PC-9 (cell line): ENCODE results near the gene GLB1L3. TPM values are rescaled to one million over a fixed set of nuclear protein-coding genes. Genes with fewer than 3 reads are reported as not detected.

Experiments
- BruUV-seq: library from RNA; stranded (reverse); fragments of 400-500 nt; replicated peaks from 2 replicates; lab custom pipeline; 2021; lab: Mats Ljungman, UMichigan
- CTCF ChIA-PET: fragments of 300-600 bp; sonication (Branson Sonifier 250); formaldehyde crosslinking; loops from one replicate; lab custom pipeline; 2022; ENCODE audit warnings: antibody characterized with exemption; lab: Charles Lee
- POLR2A ChIA-PET: fragments of 300-600 bp; sonication (Branson Sonifier 250); formaldehyde crosslinking; loops from one replicate; lab custom pipeline; 2022; ENCODE audit warnings: antibody characterized with exemption; ENCODE audit not compliant: unreplicated experiment; lab: Charles Lee
- DNase-seq, 2 experiments: peaks; one replicate each; pipeline versions ENCODE4 v3.0.0 to v3.0.0-alpha.2; 2015 to 2022; ENCODE audit warnings: mixed read lengths in 1 of 2
- H2AFZ ChIP-seq: fragments of 200-600 bp; sonication (generic); 2 replicates; pipeline ENCODE4 v1.8.1; 2017; ENCODE audit warnings: antibody characterized with exemption
- H3F3A ChIP-seq: fragments of 200-600 bp; sonication (generic); 2 replicates; pipeline ENCODE4 v1.8.1; 2017; ENCODE audit warnings: antibody characterized with exemption, mild to moderate bottlenecking, low read depth; ENCODE audit not compliant: insufficient read depth
- H3K27ac ChIP-seq: fragments of 200-600 bp; sonication (generic); 2 replicates; pipeline ENCODE4 v1.6.1; 2016; ENCODE audit warnings: mixed run types
- H3K27me3 ChIP-seq: fragments of 200-600 bp; sonication (generic); 2 replicates; pipeline ENCODE4 v1.6.1; 2016; ENCODE audit warnings: low read depth, mixed run types; ENCODE audit not compliant: insufficient read depth
- H3K36me3 ChIP-seq: fragments of 200-600 bp; sonication (generic); 2 replicates; pipeline ENCODE4 v1.6.1; 2016; ENCODE audit warnings: low read depth, mixed run types
- H3K4me1 ChIP-seq: fragments of 200-600 bp; sonication (generic); replicated peaks from 2 replicates; pipeline ENCODE4 v1.6.1; 2016; ENCODE audit warnings: mixed run types; ENCODE audit not compliant: insufficient read depth
- H3K4me2 ChIP-seq: fragments of 200-600 bp; sonication (generic); 2 replicates; pipeline ENCODE4 v1.6.1; 2017; ENCODE audit warnings: mixed run types
- H3K4me3 ChIP-seq: fragments of 200-600 bp; sonication (generic); 2 replicates; pipeline ENCODE4 v1.6.1; 2016; ENCODE audit warnings: mixed run types
- H3K79me2 ChIP-seq: fragments of 200-600 bp; sonication (generic); 2 replicates; pipeline ENCODE4 v1.6.1; 2017; ENCODE audit warnings: low read depth, mixed run types
- H3K9me2 ChIP-seq: fragments of 200-600 bp; sonication (generic); 2 replicates; pipeline ENCODE4 v1.8.1; 2017; ENCODE audit warnings: mild to moderate bottlenecking; ENCODE audit not compliant: insufficient read depth
- H3K9me3 ChIP-seq: fragments of 200-600 bp; sonication (generic); 2 replicates; pipeline ENCODE4 v1.8.1; 2016; ENCODE audit warnings: low read depth; ENCODE audit not compliant: insufficient read depth
- H4K20me1 ChIP-seq: fragments of 200-600 bp; sonication (generic); 2 replicates; pipeline ENCODE4 v1.8.1; 2017; ENCODE audit not compliant: insufficient read depth
- CTCF ChIP-seq: fragments of 200-600 bp; sonication (generic); conservative IDR thresholded peaks from 2 replicates; pipeline ENCODE4 v1.6.1; 2017; ENCODE audit warnings: mixed run types, antibody characterized with exemption, mild to moderate bottlenecking, moderate library complexity
- EZH2 ChIP-seq: fragments of 200-600 bp; sonication (generic); IDR thresholded peaks from 2 replicates; pipeline ENCODE4 v1.8.0; 2017; ENCODE audit warnings: antibody characterized with exemption, low read depth
- intact Hi-C: fragments of 100-400 bp; cut with micrococcal nuclease; formaldehyde crosslinking; loops from one replicate; pipeline ENCODE4 v1.10.0; 2022; ENCODE audit not compliant: unreplicated experiment
- total RNA-seq: library from RNA; stranded (reverse); gene quantifications from 2 replicates; pipeline ENCODE4 v1.2.3, GENCODE V29; 2021

Gene GLB1L3
- total RNA-seq, 1 experiment from 2014 or later, result not detected

- Histone ChIP-seq H3K27ac (no peak overlapping the region), H3K4me3 (no peak overlapping the region), H3K36me3 (no peaks in the 10 kb centered on the region), H3K9me3 (no peaks in the 10 kb centered on the region), H2AFZ (no peak overlapping the region), H3F3A (peaks cover 26% of the 10 kb centered on the region), H3K27me3 (no peaks in the 10 kb centered on the region), H3K9me2 (no peaks in the 10 kb centered on the region), H3K79me2 (peaks cover 9% of the 10 kb centered on the region; the same call in 1 of the 2 replicates), H3K4me2 (no peak overlapping the region), H4K20me1 (no peaks in the 10 kb centered on the region), H3K4me1 (peaks cover 35% of the 10 kb centered on the region)
- no TSS peak for BruUV-seq
- TF ChIP-seq CTCF, result no peak
- TF ChIP-seq EZH2, result no peak
- no peak for DNase-seq
- CTCF ChIA-PET, result no interaction called here
- intact Hi-C loops, result no loop called here
- POLR2A ChIA-PET, result no interaction called here
Observed at GRCh38 chr11:134338654-134339053, 62.5 kb downstream of the GLB1L3 start.

- H3K4me2 ChIP-seq, result peak overlapping the region; percentile 59
- no peak overlapping the region for H2AFZ ChIP-seq
- no peaks in the 10 kb centered on the region for H4K20me1 ChIP-seq
- no peak overlapping the region for H3K4me3 ChIP-seq
- peaks cover 23% of the 10 kb centered on the region for H3F3A ChIP-seq
- peak; percentile 13 to 89 for DNase-seq
- no TSS peak for BruUV-seq
- H3K4me1 ChIP-seq, result peaks cover 25% of the 10 kb centered on the region
- POLR2A ChIA-PET, result interaction anchor here (0.5 kb wide), 1 partner anchor 192 kb away, joined by 4 read pairs; no protein-coding TSS in a partner anchor
- no peaks in the 10 kb centered on the region for H3K9me3 ChIP-seq
- H3K27ac ChIP-seq, result 0 out of 2 replicates have a peak overlapping the region, but pooled peaks have one; percentile 31
- CTCF ChIA-PET, result no interaction called here
- H3K36me3 ChIP-seq, result no peaks in the 10 kb centered on the region
- H3K79me2 ChIP-seq, result peaks cover 6% of the 10 kb centered on the region; the same call in 1 of the 2 replicates
- intact Hi-C loops, result no loop called here
- H3K27me3 ChIP-seq, result no peaks in the 10 kb centered on the region
- TF ChIP-seq CTCF (no peak), EZH2 (no peak)
- H3K9me2 ChIP-seq, result no peaks in the 10 kb centered on the region
Observed at GRCh38 chr11:134339756-134340155, 63.6 kb downstream of the GLB1L3 start.

- peaks cover 22% of the 10 kb centered on the region for H3K4me1 ChIP-seq
- no peaks in the 10 kb centered on the region for H3K9me3 ChIP-seq
- no peak for TF ChIP-seq CTCF
- no peak for TF ChIP-seq EZH2
- H3K27ac ChIP-seq, result peak overlapping the region; percentile 31; the same call in 1 of the 2 replicates
- no peaks in the 10 kb centered on the region for H3K27me3 ChIP-seq
- no peaks in the 10 kb centered on the region for H3K36me3 ChIP-seq
- H4K20me1 ChIP-seq, result no peaks in the 10 kb centered on the region
- peaks cover 18% of the 10 kb centered on the region for H3F3A ChIP-seq
- peaks cover 6% of the 10 kb centered on the region; the same call in 1 of the 2 replicates for H3K79me2 ChIP-seq
- H3K4me3 ChIP-seq, result no peak overlapping the region
- H3K4me2 ChIP-seq, result peak overlapping the region; percentile 59
- intact Hi-C loops, result no loop called here
- DNase-seq, result no peak
- ChIA-PET CTCF (no interaction called here), POLR2A (no interaction called here)
- H2AFZ ChIP-seq, result no peak overlapping the region
- H3K9me2 ChIP-seq, result no peaks in the 10 kb centered on the region
- BruUV-seq, result no TSS peak
Observed at GRCh38 chr11:134340354-134340964, 64.3 kb downstream of the GLB1L3 start.
